Loucy (cell line): ENCODE measurements around the gene KCNJ5.

Source experiments
- CTCF ChIP-seq: fragments of 200-600 bp; sonication (generic); conservative IDR thresholded peaks from 2 replicates; pipeline ENCODE4 v1.5.1; 2014; ENCODE audit warnings: mild to moderate bottlenecking, antibody characterized with exemption, low read length
- EZH2phosphoT487 ChIP-seq: fragments of 200-600 bp; IDR thresholded peaks from 2 replicates; pipeline ENCODE4 v1.6.1; 2018; ENCODE audit warnings: antibody characterized with exemption, mild to moderate bottlenecking, moderate library complexity, borderline replicate concordance

GRCh38 chr11:128921793-128922192, 30.6 kb downstream of the KCNJ5 start:
- TF ChIP-seq CTCF, result no peak
- no peak for TF ChIP-seq EZH2phosphoT487
